Esophagus muscularis mucosa (tissue), 4 donors: ENCODE results near the gene VPS33A.

Source experiments
- CTCF ChIP-seq, 3 experiments: fragments of 200-600 bp in 2 of 3; fragments of 450-650 bp in 1 of 3; sonication (generic) in 2 of 3; IDR thresholded peaks; one replicate each; pipeline ENCODE4 v1.5.1; 2017 to 2019; ENCODE audit warnings: antibody characterized with exemption in 3 of 3, mild to moderate bottlenecking in 2 of 3, moderate library complexity in 1 of 3
- EP300 ChIP-seq: sonication (generic); formaldehyde crosslinking; IDR thresholded peaks from one replicate; pipeline ENCODE4 v1.6.1; 2017; ENCODE audit warnings: antibody characterized with exemption
- POLR2A ChIP-seq: fragments of 450-650 bp; IDR thresholded peaks from one replicate; pipeline ENCODE4 v1.6.1; 2017; ENCODE audit warnings: antibody characterized with exemption, moderate library complexity, mild to moderate bottlenecking, low read depth

GRCh38 chr12:122201381-122201780 is 64.9 kb downstream of the VPS33A start:
- no peak for TF ChIP-seq CTCF (IDR thresholded peaks at IDR 0.05)
- TF ChIP-seq POLR2A: no peak
- no peak for TF ChIP-seq EP300
